LNCaP clone FGC (cell line): ENCODE measurements around the gene FAM83B.

Experiments
- DNase-seq: peaks from one replicate; pipeline ENCODE4 v3.0.0-alpha.2; 2011; ENCODE audit warnings: low read depth
- H3K4me3 ChIP-seq: 2 replicates; pipeline ENCODE4 v1.5.1; 2011; ENCODE audit warnings: mild to moderate bottlenecking, low read depth, low read length, control low read depth
- CTCF ChIP-seq: IDR thresholded peaks from 2 replicates; pipeline ENCODE4 v1.5.1; 2012; ENCODE audit warnings: mild to moderate bottlenecking; ENCODE audit not compliant: control insufficient read depth, insufficient read depth; ENCODE audit errors: extremely low read depth

Gene FAM83B

DNA sequence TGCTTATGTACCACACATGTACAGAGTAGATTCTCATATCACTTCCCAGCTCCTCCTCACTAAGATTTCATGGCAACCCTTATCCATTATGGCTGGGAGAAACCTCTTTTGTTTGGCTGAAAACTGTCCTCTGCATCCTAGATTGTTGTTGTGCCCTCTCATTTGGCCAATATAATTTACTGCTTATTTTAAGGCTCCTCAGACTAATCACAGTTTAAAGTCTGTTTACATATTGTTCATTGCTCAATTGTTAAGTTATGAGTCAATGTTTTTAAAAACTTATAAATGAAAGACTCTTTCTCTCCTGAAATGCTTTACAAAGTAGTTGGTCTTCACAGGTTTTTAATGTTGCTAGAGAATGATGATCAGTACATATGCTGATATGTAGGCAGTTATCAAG, 57.3 kb downstream of the FAM83B start:
- H3K4me3 ChIP-seq = no peak overlapping the region
- TF ChIP-seq CTCF = no peak
- no peak for DNase-seq

DNA sequence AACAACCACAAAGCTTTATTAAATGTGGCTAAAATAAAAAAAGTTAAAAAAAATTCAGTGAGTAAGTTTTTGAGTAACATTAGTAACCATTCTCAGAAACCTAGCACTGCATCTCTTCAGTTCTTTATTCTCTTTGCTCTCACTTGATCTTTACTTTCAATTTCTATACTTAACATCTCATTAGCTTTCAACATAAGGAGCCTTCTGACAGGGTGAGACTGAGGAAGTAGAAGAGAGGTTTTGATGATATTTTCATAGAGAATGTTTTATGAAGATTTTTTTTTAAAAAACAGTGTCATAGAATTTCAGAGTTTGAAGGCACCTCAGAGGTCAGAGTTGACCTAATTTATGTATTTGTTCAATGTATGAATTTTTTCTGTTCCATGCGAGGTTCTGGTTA, 60.8 kb downstream of the FAM83B start:
- TF ChIP-seq CTCF = no peak
- H3K4me3 ChIP-seq = no peak overlapping the region
- no peak for DNase-seq

GRCh38 chr6:54909184-54909583, 62.6 kb downstream of the FAM83B start:
- TF ChIP-seq CTCF = no peak
- DNase-seq = no peak
- no peak overlapping the region for H3K4me3 ChIP-seq

- DNase-seq = no peak
These were observed 63.9 kb downstream of the FAM83B start for GRCh38 chr6:54910431-54910884.

GRCh38 chr6:54910921-54911320, 64.3 kb downstream of the FAM83B start:
- no peak for TF ChIP-seq CTCF
- H3K4me3 ChIP-seq = no peak overlapping the region
- DNase-seq = no peak

More at GRCh38 chr6:54910431-54910884, 63.9 kb downstream of the FAM83B start:
- no peak overlapping the region for H3K4me3 ChIP-seq
- TF ChIP-seq CTCF = no peak

DNA sequence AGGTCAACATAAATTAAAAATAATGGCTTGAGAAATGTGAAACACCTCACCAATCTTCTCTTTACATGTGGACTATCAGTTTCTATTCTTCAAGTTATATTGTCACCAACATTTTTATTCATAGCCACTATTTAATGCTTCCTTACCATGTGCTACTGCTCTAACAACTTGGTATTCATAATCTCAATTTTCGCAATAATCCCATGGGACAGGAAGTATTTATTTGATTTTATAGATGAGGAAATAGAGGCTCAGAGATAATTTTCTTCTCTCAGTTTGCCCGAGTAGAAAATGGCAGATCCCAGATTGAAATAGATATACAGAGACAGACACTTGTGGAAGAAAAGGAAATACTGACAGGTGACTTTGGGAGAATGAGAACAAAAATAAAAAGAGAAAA, 66.6 kb downstream of the FAM83B start:
- no peak for DNase-seq
- no peak overlapping the region for H3K4me3 ChIP-seq
- no peak for TF ChIP-seq CTCF

DNA sequence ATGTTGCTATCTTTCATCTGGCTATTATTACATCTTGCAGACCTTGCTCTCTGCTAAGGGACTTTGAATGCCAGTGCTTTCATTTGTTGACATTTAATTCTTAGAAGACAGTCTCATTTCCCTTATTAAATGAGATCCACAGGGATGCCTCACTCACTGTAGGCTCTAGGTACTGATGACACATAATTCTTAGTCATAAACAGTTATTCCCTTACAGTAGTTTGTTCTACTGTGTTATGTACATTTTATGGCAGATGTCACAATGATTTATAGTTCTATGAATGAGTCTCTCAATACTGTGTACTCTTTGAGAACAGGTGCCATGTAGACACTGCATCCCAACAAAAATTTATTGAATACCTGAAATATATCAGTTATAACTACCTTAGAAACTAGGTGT, 70.3 kb downstream of the FAM83B start:
- no peak overlapping the region for H3K4me3 ChIP-seq
- no peak for DNase-seq
- TF ChIP-seq CTCF = no peak
